ENCODE data around the gene C1orf185.
"Not testable (repeated sequence)": the region's sequence is repeated elsewhere in the genome, so short reads cannot be mapped to it uniquely, and the experiment has no call there.

The C1orf185 gene

GRCh38 chr1:51101976-51102375 is at the start of gene C1orf185:
TSS of gene C1orf185 (plus strand) at chr1:51102228. CDS start at chr1:51102234, 6 bp downstream.
- DNase-seq (ENCODE audit: low read depth) = no peak

DNA sequence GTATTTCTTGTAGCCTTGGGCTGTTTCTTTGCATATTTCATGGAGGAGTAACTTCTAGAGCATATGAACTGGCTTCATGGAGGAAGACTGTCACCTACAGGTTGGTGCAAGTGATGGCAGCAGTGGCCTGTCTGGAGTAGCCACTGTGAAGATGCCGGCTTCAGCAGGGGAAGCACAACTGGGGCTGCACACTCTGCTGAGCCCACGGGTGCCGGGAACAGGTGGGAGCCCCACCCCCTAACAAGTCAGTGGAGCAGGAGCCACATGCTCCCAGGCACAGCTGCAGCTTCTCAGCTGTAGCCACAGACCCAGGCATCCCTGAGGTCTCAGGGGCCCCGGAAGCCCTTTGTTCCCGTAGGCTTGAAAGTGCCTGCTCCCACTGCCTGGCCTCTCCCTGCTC is 43.2 kb upstream of the C1orf185 start:
- DNase-seq (ENCODE audit: low read depth) = no peak

DNA sequence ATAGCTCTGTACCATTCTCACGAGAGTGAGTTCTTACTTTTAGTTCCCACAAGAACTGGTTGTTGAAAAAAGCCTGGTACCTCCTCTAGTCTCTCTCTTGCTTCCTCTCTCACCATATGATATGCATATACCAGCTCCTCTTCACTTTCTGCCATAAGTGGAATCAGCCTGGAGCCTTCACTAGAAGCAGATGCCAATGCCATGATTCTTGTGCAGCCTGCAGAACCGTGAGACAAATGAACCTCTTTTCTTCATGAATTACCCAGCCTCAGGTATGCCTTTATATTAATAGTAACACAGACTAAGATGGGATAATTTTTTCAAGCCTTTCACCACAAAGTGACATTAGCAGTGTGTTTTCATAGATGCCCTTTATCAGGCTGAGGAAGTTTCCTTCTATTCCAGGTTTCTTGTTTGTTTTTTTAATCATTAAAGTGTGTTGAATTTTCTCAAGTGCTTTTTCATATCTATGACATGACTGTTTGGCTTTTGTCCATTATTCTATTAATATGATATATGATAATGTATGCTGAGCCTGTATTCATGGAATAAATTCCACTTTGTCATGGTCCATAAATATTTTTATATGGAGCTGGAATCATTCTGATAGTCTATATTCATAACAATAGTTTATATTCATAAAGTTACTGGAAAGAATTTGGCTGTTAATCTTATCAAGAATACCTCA is 40.7 kb upstream of the C1orf185 start:
- DNase-seq (ENCODE audit: low read depth) = no peak

GRCh38 chr1:51063121-51063520 is 38.9 kb upstream of the C1orf185 start:
- no peak for DNase-seq (ENCODE audit: low read depth)

GRCh38 chr1:51070011-51070410 is 32.0 kb upstream of the C1orf185 start:
- DNase-seq (ENCODE audit: low read depth) = no peak

GRCh38 chr1:51070640-51071039 is 31.4 kb upstream of the C1orf185 start:
- DNase-seq (ENCODE audit: low read depth) = no peak

GRCh38 chr1:51071291-51072042 is 30.6 kb upstream of the C1orf185 start:
- DNase-seq (ENCODE audit: low read depth) = no peak

- no peak for DNase-seq (ENCODE audit: low read depth)
Measured at GRCh38 chr1:51072043-51072439, 30.0 kb upstream of the C1orf185 start.

GRCh38 chr1:51072651-51073050 is 29.4 kb upstream of the C1orf185 start:
- DNase-seq (ENCODE audit: low read depth) = no peak

- no peak for DNase-seq (ENCODE audit: low read depth)
Measured at GRCh38 chr1:51073456-51073855, 28.6 kb upstream of the C1orf185 start.

GRCh38 chr1:51086496-51087271 is 15.3 kb upstream of the C1orf185 start:
- DNase-seq (ENCODE audit: low read depth) = no peak

DNA sequence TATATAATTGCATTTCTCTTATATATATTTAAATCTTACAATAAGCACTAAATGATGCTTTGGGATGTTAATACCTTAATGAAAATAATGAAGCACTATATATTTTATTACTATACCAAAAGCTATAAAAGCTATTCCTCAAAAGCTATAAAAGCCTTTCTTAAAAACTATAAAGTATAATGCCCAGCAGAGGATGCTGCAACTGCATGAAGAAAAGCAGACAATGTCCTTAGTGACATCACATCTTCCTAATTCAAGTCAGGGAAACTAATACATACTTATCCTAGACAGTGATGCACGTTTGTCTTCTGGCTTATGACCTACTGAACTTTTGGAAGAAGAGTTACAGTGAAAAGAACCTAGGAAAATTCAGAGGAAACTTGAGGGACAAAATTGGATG is 13.6 kb upstream of the C1orf185 start:
- DNase-seq (ENCODE audit: low read depth) = no peak

GRCh38 chr1:51093581-51093980 is 8.4 kb upstream of the C1orf185 start:
- no peak for DNase-seq (ENCODE audit: low read depth)

GRCh38 chr1:51097171-51097570 is 4.9 kb upstream of the C1orf185 start:
- no peak for DNase-seq (ENCODE audit: low read depth)

GRCh38 chr1:51100264-51100880 is 1.7 kb upstream of the C1orf185 start:
- no peak for DNase-seq (ENCODE audit: low read depth)

DNA sequence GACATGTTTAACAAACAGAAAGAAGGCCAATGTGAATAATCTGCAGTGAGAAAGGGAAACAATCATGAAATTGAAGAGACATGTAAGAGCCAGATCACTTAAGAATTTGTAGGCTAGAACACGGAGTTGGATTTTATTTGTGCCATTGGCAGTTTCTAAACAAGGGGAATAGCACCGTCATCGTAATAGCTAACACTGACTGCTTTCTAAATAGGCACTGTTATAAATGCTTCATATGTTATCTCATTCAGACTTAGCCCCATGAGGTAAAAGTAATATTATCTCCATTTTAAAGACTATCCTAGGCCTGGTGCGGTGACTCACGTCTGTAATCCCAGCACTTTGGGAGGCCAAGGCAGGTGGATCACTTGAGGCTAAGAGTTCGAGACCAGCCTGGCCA is 12.1 kb downstream of the C1orf185 start:
- DNase-seq (ENCODE audit: low read depth) = no peak

DNA sequence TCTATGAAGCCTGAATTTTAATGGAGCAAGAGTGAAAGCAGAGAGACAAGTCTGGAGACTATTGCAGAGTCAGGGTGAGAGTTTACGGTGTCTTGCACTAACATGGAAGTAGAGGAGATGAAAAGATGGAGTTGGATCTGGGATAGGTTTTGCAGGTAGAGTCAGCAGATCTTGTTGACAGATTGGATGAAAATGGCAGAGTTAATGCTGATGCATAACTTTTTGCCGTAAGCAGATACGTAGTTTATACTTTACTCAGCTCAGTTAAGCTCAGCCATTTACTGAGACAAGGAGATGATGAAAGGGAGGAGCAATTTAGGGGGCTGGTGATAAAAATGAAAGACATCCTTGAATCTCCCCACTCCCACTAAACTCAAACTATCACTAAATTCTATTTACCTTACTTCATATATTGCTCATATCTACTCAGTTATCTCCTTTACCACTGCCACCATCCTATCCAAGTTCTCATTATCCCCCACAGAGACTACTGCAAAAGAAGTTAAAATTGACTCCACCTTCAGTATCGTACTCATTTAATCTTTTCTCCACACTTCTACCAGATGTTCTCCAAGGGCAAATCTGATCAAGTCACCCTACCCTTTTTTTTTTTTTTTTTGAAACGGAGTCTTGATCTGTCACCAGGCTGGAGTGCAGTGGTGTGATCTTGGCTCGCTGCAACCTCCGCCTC is 13.8 kb downstream of the C1orf185 start:
- no peak for DNase-seq (ENCODE audit: low read depth)

DNA sequence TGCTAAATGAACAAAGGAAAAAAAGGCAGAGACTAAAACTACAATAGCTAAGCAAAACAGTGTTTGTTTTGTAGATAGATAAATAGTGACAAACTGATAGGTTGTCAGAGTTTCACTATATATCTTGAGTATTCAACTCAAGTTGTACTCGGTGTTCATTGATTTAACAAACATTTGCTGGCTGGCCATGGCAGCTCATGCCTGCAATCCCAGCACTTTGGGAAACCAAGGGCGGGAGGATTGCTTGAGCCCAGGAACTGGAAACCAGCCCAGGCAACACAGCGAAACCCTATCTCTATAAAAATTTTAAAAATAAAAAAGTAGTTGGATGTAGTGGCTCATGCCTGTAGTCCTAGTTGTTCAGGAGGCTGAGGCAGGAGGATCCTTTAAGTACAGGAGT is 17.3 kb downstream of the C1orf185 start:
- DNase-seq (ENCODE audit: low read depth) = no peak

DNA sequence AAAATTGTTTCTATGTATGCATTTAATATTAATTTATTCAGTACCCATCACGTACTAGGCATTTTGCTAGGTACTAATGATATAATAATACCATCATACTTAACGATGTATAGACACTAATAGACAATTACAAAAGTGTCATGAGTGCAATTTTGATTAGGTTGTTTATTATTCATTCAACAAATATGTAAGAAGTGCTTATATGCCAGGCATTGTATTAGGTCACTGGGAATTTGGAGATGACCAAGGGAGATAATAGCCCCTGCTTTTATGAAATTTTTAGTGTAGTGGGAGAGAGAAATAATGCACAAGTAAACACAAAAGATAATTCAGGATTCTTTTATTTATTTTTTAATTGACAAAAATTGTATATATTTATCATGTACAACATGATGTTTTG is 18.6 kb downstream of the C1orf185 start:
- DNase-seq (ENCODE audit: low read depth) = no peak

GRCh38 chr1:51127152-51127551 is 25.1 kb downstream of the C1orf185 start:
- not testable (repeated sequence) for DNase-seq (ENCODE audit: low read depth)

DNA sequence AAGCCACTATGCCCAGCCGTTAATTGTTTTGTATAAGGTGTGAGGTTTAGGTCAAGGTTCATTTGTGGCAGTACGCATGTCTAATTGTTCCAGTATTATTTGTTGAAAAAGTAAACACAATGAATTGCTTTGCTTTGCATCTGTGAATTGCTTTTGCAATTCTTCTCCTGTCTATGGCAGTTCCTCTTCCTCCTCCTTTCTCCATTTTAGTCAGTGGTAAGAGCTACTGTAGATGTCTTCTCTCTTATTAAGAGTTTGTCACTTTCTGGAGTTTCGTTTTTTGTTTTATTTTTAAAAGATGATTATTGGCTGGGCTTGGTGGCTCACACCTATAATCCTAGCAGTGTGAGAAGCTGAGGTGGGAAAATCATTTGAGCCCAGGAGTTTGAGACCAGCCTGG is 29.2 kb downstream of the C1orf185 start:
- DNase-seq (ENCODE audit: low read depth) = no peak

DNA sequence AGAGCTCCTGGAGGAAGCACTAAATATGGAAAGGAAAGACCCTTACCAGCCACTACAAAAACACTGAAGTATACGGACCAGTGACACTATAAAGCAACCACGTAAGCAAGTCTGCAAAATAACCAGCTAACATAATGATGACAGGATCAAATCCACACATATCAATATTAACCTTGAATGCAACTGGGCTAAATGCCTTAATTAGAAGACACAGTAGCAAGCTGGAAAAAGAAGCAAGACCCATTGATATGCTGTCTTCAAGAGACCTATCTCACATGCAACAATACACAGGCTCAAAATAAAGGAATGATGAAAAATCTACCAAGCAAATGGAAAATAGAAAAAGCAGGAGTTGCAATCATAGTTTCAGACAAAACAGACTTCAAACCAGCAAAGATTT is 31.0 kb downstream of the C1orf185 start:
- DNase-seq (ENCODE audit: low read depth) = no peak
